ENCODE data around the gene EML4. TPM values are rescaled to one million over a fixed set of nuclear protein-coding genes. Genes with fewer than 3 reads are reported as not detected.

EML4 gene
- total and polyA plus RNA-seq, 2 of the 13 experiments (the other 11 are each of a cell fraction or from before 2014, with no cell fraction given): 243 to 476 TPM

- TF ChIP-seq ZNF710 (CRISPR knock-in tag; IDR thresholded peaks at IDR 0.05; ENCODE audit: borderline replicate concordance): no peak
- no peak for TF ChIP-seq HMG20B (CRISPR knock-in tag; conservative IDR thresholded peaks at IDR 0.05)
- TF ChIP-seq KDM2A (CRISPR knock-in tag; IDR thresholded peaks at IDR 0.05; ENCODE audit: borderline replicate concordance, low read depth): peak; percentile 61
- TF ChIP-seq GTF2F1 (IDR thresholded peaks at IDR 0.05; ENCODE audit: low read length): no peak
- TF ChIP-seq ZNF589 (CRISPR knock-in tag; conservative IDR thresholded peaks at IDR 0.05): 0 out of 2 replicates have a peak, but pooled peaks have one; percentile 47
- TF ChIP-seq ZNF512 (CRISPR knock-in tag; IDR thresholded peaks at IDR 0.05): no peak
- 0 out of 2 replicates have a peak, but pooled peaks have one; percentile 25 for TF ChIP-seq MEIS2 (CRISPR knock-in tag; IDR thresholded peaks at IDR 0.05)
- peak; percentile 24; the same call in 1 of the 2 replicates for TF ChIP-seq ZNF691 (CRISPR knock-in tag; IDR thresholded peaks at IDR 0.05; ENCODE audit: borderline replicate concordance, low read depth)
- peak; percentile 15; the same call in 1 of the 2 replicates for TF ChIP-seq ZNF776 (CRISPR knock-in tag; IDR thresholded peaks at IDR 0.05)
- TF ChIP-seq AGO2 (optimal IDR thresholded peaks at IDR 0.05; ENCODE audit: low read depth, low read length): peak; percentile 95
- no peak for TF ChIP-seq CEBPG (CRISPR knock-in tag; IDR thresholded peaks at IDR 0.05)
- TF ChIP-seq GTF3A (CRISPR knock-in tag; conservative IDR thresholded peaks at IDR 0.05): no peak
- 0 out of 2 replicates have a peak, but pooled peaks have one; percentile 76 for TF ChIP-seq ZNF709 (CRISPR knock-in tag; IDR thresholded peaks at IDR 0.05)
- TF ChIP-seq TFDP1 (CRISPR knock-in tag; IDR thresholded peaks at IDR 0.05; ENCODE audit: borderline replicate concordance): no peak
- TF ChIP-seq FUBP1 (CRISPR knock-in tag; IDR thresholded peaks at IDR 0.05; ENCODE audit: borderline replicate concordance): no peak; the same call in 1 of the 2 replicates
- TF ChIP-seq SSRP1 (CRISPR knock-in tag; IDR thresholded peaks at IDR 0.05): peak; percentile 25; the same call in 1 of the 2 replicates
- TF ChIP-seq POGK (CRISPR knock-in tag; conservative IDR thresholded peaks at IDR 0.05): no peak; the same call in 1 of the 2 replicates
- peak; percentile 13; the same call in 1 of the 2 replicates for TF ChIP-seq BORCS8-MEF2B (CRISPR knock-in tag; IDR thresholded peaks at IDR 0.05)
- TF ChIP-seq NFIC (IDR thresholded peaks at IDR 0.05; ENCODE audit: low read length): 0 out of 2 replicates have a peak, but pooled peaks have one; percentile 24
Observed at GRCh38 chr2:42340045-42340937, 171.1 kb downstream of the EML4 start (continued).

All from HepG2 (cell line).